Measurements from ENCODE around the gene GNG4. TPM values are rescaled to one million over a fixed set of nuclear protein-coding genes. Genes with fewer than 3 reads are reported as not detected.
A peak's percentile ranks its signal among the peaks of the same experiment; 100 is the strongest.

The GNG4 gene
- total and polyA plus RNA-seq, 9 of the 15 experiments (the other 6 are each of a cell fraction or from before 2014, with no cell fraction given): 0.06 to 0.58 (median 0.08) TPM; not detected in 4

- TF ChIP-seq HNRNPL (IDR thresholded peaks at IDR 0.05; ENCODE audit: low read depth, low read length) (no peak), KLF13 (tag; IDR thresholded peaks at IDR 0.05; ENCODE audit: borderline replicate concordance, low read depth) (peak; percentile 77), TSC22D4 (tag; IDR thresholded peaks at IDR 0.05) (no peak), STAG1 (CRISPR knock-in tag; IDR thresholded peaks at IDR 0.05; ENCODE audit: borderline replicate concordance) (no peak; the same call in 1 of the 2 replicates), JUNB (CRISPR knock-in tag; conservative IDR thresholded peaks at IDR 0.05) (peak; percentile 94), HMGN3 (IDR thresholded peaks at IDR 0.05; ENCODE audit: borderline replicate concordance, extremely low read depth, insufficient read length, low read depth, low read length) (peak; percentile 37), STAT5A (IDR thresholded peaks at IDR 0.05; ENCODE audit: borderline replicate concordance, low read length) (no peak; the same call in 1 of the 2 replicates), ZNF75A (CRISPR knock-in tag; IDR thresholded peaks at IDR 0.05) (peak; percentile 52; the same call in 1 of the 2 replicates), RBFOX2 (IDR thresholded peaks at IDR 0.05; ENCODE audit: low read depth, low read length) (peak; percentile 94), ZNF717 (CRISPR knock-in tag; IDR thresholded peaks at IDR 0.05) (no peak), NUFIP1 (IDR thresholded peaks at IDR 0.05; ENCODE audit: partially characterized antibody) (no peak), CCAR2 (IDR thresholded peaks at IDR 0.05; ENCODE audit: low read depth, low read length) (no peak), ZNF785 (CRISPR knock-in tag; IDR thresholded peaks at IDR 0.05) (no peak), ZNF175 (CRISPR knock-in tag; IDR thresholded peaks at IDR 0.05; ENCODE audit: low read depth) (peak; percentile 68; the same call in 1 of the 2 replicates), XRCC4 (IDR thresholded peaks at IDR 0.05; ENCODE audit: extremely low read depth, insufficient read depth, insufficient read length) (no peak), ZNF830 (CRISPR knock-in tag; IDR thresholded peaks at IDR 0.05) (no peak; the same call in 1 of the 2 replicates), MEF2D (tag; conservative IDR thresholded peaks at IDR 0.05; ENCODE audit: low read depth) (no peak; the same call in 1 of the 2 replicates), ZNF263 (CRISPR knock-in tag; IDR thresholded peaks at IDR 0.05; ENCODE audit: borderline replicate concordance) (peak; percentile 68), TAF15 (IDR thresholded peaks at IDR 0.05; ENCODE audit: low read depth, low read length) (no peak), PRMT5 (CRISPR knock-in tag; IDR thresholded peaks at IDR 0.05) (no peak; the same call in 1 of the 2 replicates), NFIX (CRISPR knock-in tag; IDR thresholded peaks at IDR 0.05; ENCODE audit: low read depth) (peak; percentile 5; the same call in 1 of the 2 replicates), CBX1 (IDR thresholded peaks at IDR 0.05; ENCODE audit: low read depth) (peak; percentile 86), SMARCB1 (IDR thresholded peaks at IDR 0.05; ENCODE audit: insufficient read length, low read depth) (no peak), PURB (CRISPR knock-in tag; IDR thresholded peaks at IDR 0.05; ENCODE audit: low read depth) (no peak)
Measured at GRCh38 chr1:235504494-235505222, 144.9 kb downstream of the GNG4 start (continued).

All from K562 (cell line).